A673 (cell line): ENCODE results near the gene STK26.

Experiments used
- CTCF ChIP-seq: fragments of 300-800, 200-600 bp; sonication (generic); conservative IDR thresholded peaks from 2 replicates; pipeline ENCODE4 v1.5.1; 2017; ENCODE audit warnings: low read depth, mild to moderate bottlenecking, antibody characterized with exemption, low read length, moderate library complexity, mixed read lengths
- EZH2 ChIP-seq: fragments of 200-600 bp; sonication (generic); IDR thresholded peaks from 2 replicates; pipeline ENCODE4 v1.6.1; 2017; ENCODE audit warnings: borderline replicate concordance, low read depth, mild to moderate bottlenecking, mixed read lengths, antibody characterized with exemption, low read length; ENCODE audit not compliant: poor library complexity, severe bottlenecking

DNA sequence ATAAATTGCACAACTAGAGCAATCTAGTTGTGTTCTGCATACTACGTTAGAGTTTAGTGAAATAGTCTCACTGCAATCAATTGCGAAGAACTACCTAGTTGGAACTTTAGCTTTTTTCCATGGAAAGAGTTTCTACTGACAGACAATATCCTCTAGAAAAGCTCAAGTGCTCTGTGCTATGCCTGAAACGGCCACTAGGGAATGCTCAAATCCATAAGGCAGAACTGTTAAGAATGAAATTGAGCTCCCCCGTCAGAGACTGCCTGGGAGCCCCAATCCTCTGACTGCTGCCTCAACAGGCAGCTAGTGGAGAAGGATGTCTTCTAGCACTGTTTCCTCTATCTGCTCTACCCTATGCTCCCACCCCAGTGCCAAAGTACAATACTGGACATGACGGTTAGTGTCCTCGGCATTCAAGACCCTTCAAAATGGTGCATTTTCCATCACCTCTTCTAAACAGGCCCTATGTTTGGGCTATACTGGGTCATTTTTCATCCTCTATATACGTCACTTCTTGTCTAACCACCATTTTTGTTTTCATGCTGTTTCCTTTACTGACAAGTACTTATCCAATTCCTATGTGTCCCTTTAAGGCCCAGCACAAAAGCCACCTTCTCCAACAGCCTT is 69.5 kb downstream of the STK26 start:
- TF ChIP-seq EZH2, result no peak
- peak; percentile 74 for TF ChIP-seq CTCF
